Bronchial epithelial cell (primary cell): Measurements from ENCODE around the gene SFT2D2. TPM values are rescaled to one million over a fixed set of nuclear protein-coding genes. Genes with fewer than 3 reads are reported as not detected.
"Not testable (repeated sequence)": the region's sequence is repeated elsewhere in the genome, so short reads cannot be mapped to it uniquely, and the experiment has no call there.

Experiments used
- DNase-seq: peaks from one replicate; pipeline ENCODE4 v3.0.0-alpha.2; 2010; ENCODE audit warnings: low read depth
- FAIRE-seq: peaks from 2 replicates; lab custom pipeline; 2011; peaks lifted over from hg19 to GRCh38; lab: Jason Lieb, UNC
- H3K27me3 ChIP-seq: 2 replicates; pipeline ENCODE4 v1.5.1; 2011; ENCODE audit warnings: low read length; ENCODE audit not compliant: control insufficient read depth, insufficient read depth
- H3K36me3 ChIP-seq: 2 replicates; pipeline ENCODE4 v1.5.1; 2011; ENCODE audit warnings: low read length; ENCODE audit not compliant: control insufficient read depth, insufficient read depth
- H3K4me3 ChIP-seq: 2 replicates; pipeline ENCODE4 v1.5.1; 2011; ENCODE audit warnings: mild to moderate bottlenecking, low read depth, low read length, control low read depth
- CTCF ChIP-seq: IDR thresholded peaks from 2 replicates; pipeline ENCODE4 v1.5.1; 2011; ENCODE audit warnings: mild to moderate bottlenecking, moderate library complexity, low read length, control low read depth, inconsistent platforms; ENCODE audit not compliant: insufficient read depth, severe bottlenecking
- total RNA-seq: library from RNA; depleted of rRNA; stranded (reverse); fragments of >200 nt; gene quantifications from 2 replicates; pipeline ENCODE4 v1.2.1, GENCODE V29; 2014

SFT2D2 gene
- total RNA-seq, 1 donor from 2014 or later, result 22.4 TPM

GRCh38 chr1:168206111-168206510, 19.7 kb upstream of the SFT2D2 start:
- TF ChIP-seq CTCF, result no peak
- no peak for FAIRE-seq
- H3K36me3 ChIP-seq, result no peaks in the 10 kb centered on the region
- DNase-seq, result no peak
- H3K27me3 ChIP-seq, result no peaks in the 10 kb centered on the region
- no peak overlapping the region for H3K4me3 ChIP-seq

DNA sequence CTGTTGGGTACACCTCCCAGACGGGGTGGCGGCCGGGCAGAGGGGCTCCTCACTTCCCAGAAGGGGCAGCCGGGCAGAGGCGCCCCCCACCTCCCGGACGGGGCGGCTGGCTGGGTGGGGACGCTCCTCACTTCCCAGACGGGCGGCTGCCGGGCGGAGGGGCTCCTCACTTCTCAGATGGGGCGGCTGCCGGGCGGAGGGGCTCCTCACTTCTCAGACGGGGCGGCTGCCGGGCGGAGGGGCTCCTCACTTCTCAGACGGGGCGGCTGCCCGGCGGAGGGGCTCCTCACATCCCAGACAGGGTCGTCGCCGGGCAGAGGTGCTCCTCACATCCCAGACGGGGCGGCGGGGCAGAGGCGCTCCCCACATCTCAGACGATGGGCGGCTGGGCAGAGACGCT, 18.1 kb upstream of the SFT2D2 start:
- not testable (repeated sequence) for H3K27me3 ChIP-seq, FAIRE-seq, DNase-seq, H3K4me3 ChIP-seq, H3K36me3 ChIP-seq

DNA sequence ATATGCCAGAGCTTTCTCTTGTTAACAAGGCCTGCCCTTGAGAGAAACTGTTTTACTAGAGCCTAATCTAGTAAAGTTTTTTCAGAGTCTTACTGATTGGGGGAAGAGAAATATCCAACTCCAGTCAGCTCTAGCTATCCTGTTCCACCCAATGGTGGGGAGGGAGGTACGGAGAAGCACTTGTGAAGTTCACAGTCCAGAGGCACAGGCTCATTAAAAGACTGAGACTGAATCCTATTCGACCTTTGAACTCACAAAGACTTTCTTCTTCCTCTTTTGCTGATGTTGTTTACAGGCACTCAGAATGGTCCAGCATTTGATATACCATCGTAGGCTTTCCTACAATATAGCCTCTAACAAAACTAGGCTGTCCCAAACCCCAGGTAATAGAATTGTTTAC, 15.5 kb upstream of the SFT2D2 start:
- no peak for TF ChIP-seq CTCF
- FAIRE-seq (no peak), DNase-seq (no peak)
- H3K27me3 ChIP-seq, result no peaks in the 10 kb centered on the region
- H3K4me3 ChIP-seq, result no peak overlapping the region
- no peaks in the 10 kb centered on the region for H3K36me3 ChIP-seq

DNA sequence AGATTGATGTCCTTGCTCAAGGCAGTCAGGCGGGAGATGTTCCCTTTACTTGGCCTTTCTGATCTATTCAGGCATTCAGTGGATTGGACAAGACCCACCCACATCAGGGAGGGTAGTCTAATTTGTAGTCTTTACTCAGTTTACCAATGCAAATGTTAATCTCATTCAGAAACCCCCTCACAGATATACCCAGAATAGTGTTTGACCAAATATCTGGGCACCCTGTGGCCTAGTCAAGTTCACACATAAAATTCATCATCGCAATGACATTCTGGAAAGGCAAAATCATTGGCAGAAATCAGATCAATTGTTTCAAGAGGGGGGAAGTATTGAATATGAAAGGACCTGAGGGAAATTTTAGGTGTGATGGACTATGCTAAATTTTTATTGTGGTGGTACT, 12.5 kb upstream of the SFT2D2 start:
- no peak for TF ChIP-seq CTCF
- FAIRE-seq, result no peak
- no peak overlapping the region for H3K4me3 ChIP-seq

DNA sequence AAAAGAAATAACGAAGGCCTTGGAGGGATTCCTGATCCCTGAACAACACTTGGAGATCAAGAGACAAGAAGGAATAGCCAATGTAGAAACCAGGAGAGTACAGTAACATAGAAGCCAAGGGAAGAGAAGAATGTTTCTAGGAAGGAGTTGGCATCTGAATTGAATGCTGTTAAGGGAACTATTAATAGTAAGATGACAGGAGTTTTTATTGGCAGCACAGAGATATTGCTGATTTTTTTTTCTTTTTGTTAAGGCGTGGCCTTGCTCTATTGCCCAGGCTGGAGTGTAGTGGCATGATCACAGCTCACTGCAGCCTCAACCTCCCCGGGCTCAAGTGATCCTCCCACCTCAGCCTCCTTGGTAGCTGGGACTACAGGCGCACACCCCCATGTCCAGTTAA, 9.6 kb upstream of the SFT2D2 start:
- Histone ChIP-seq H3K4me3 (no peak overlapping the region), H3K27me3 (no peaks in the 10 kb centered on the region), H3K36me3 (no peaks in the 10 kb centered on the region)
- DNase-seq (no peak), FAIRE-seq (no peak)
- no peak for TF ChIP-seq CTCF

More for the DNA sequence above, 12.5 kb upstream of the SFT2D2 start:
- no peaks in the 10 kb centered on the region for H3K27me3 ChIP-seq
- no peak for DNase-seq
- no peaks in the 10 kb centered on the region for H3K36me3 ChIP-seq

DNA sequence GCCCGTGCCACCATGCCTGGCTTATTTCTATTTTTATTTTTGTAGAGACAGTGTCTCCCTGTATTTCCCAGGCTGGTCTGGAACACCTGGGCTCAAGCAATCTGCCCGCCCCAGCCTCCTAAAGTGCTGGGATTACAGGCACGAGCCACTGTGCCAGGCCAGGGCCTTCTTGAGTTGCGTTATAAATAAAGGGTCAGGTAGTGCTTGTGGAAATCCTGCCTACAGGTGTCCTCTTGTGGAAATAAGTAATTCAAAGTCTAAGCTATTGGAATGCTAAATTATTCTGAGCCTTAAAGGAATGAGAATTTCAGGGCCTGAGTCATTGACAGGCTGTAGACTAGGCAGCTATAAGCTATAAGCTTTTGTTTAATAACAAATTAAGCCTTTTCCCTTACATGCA, 8.1 kb upstream of the SFT2D2 start:
- no peak for FAIRE-seq
- H3K36me3 ChIP-seq, result no peaks in the 10 kb centered on the region
- H3K4me3 ChIP-seq, result no peak overlapping the region
- no peak for TF ChIP-seq CTCF
- no peak for DNase-seq
- H3K27me3 ChIP-seq, result no peaks in the 10 kb centered on the region
